ENCODE results near the gene RNASE8.

Gene RNASE8

GRCh38 chr14:21054123-21054767, 3.4 kb upstream of the RNASE8 start:
- DNase-seq: no peak

- no peak for DNase-seq
These were observed 2.9 kb upstream of the RNASE8 start for GRCh38 chr14:21054768-21055145.

- no peak for DNase-seq
These were observed 2.0 kb upstream of the RNASE8 start for GRCh38 chr14:21055432-21056117.

- no peak for DNase-seq
These were observed 980 bp upstream of the RNASE8 start for GRCh38 chr14:21056520-21057163.

GRCh38 chr14:21058903-21059302, 1.3 kb downstream of the RNASE8 start:
- DNase-seq: no peak

DNA sequence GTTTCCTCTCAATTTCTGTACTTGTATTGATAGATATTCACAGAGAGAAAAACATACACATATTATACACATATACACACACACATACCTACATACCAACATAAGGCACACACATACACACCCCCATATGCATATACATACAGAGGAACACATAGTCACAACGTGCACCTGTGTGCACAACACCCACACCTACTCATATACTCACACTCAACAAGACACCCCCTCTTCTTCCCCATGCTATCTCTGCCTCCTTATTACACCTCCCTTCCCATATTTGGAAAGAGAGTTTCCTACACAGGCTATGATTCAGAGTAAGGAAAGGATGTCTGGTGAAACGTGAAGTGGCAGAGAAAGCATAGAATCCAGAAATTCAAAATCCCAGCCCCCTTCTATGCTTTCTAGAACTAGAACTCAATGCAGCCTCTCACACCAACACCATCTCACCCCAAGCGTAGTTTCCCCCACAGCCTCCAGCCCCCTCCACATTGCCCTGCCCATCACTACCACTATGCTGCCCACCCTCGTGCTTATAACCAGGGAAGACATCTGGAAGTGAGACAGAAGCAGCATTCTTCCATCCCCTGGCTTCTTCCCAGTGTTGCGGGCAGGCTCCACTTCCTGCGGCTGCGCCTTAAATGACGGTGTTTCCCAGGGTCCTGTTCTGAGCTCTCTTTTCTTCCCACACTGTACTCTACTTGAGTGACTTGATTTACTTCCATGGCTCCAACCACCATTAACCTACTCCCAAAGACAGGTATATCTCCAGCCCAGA, 2.4 kb downstream of the RNASE8 start:
- DNase-seq: no peak

GRCh38 chr14:21060614-21061346, 3.2 kb downstream of the RNASE8 start:
- no peak for DNase-seq

DNA sequence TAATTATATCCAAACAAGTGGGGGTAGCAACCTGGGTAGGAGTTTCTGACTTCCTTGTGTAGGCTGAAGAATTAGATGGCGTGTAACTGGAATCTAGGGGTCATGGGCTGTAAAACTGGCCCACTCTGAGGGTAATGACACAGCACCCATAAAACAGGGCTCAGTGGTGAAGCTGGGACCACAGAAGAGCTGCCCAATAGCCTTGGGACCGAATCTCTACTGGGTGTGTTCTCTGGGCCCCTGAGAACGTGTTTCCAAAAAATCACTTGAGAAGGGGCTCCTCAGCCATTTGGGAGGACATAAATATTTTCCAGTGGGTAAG, 3.7 kb downstream of the RNASE8 start:
- no peak for DNase-seq

- DNase-seq: no peak
These were observed 5.9 kb downstream of the RNASE8 start for GRCh38 chr14:21063479-21063878.

GRCh38 chr14:21066882-21067502, 9.4 kb downstream of the RNASE8 start:
- peak; percentile 11 for DNase-seq

DNA sequence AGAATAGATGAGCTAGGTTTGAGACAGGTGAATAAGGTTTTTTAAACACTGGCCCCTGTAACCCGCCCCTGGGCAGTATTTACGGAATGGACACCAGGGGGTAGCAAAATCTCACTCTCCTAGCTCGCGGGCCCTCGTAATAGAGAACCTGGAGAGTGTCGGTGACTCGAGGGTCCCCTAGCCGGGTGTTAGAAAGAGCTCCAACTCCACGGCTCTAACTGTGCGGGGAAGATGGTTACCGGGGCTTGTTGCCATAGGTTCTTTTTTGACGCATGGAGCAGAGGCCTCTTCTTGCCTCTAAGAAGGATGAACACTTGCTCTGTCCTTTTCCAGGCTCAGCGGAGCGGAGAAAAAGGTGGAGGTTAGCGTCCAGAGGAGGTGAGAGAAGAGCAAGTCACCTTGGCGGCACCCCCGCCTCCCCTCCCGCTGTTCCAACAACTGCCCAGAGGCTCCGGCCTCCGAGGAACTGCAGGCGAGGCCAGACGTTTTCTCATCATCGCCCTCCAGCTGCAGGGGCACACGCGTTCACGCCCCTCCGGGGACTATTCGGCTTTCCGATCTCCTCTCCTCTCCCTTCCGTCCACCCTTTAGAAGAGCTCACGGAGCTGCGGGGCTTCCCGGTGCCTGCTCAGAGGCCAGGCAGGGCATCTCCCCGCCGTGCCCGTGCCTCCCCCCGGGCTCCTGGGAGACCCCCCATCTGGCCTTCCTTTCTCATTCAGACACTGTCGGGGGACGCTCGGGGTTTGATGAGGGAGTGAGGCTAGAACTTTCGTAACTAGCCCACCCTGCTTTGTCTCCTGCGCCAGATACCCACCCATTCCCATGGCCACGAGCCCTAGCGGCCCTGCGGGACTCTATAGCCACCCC, 11.1 kb downstream of the RNASE8 start:
- DNase-seq: peak; percentile 69

GRCh38 chr14:21069388-21070082, 11.9 kb downstream of the RNASE8 start:
- DNase-seq: peak; percentile 34

DNA sequence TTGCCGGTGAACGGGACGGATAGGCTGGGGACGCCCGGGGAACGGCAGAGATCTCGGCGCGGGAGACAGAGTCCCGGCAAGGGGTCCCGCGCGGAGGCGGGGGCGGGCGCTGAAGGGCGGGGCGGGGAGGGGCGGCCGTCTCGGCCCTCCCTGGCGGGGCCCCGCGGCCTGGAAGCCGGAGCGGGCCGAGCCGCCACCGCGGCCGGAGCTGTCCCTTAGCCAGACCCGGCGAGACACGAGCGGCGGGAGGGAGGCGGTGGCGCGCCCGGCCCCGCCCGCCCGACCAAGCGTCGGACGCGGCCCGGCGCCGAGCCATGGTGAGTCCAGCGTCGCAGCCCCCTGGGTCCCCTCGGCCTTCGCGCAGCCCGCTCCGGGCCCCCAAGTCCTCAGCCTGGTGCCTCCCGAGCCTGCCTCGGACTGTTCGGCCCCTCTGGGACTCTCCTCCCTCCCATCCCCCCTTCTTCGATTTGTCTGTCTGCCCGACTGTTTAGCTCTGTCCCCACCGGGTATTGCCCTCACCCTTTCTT, 12.5 kb downstream of the RNASE8 start, which contains the start of gene ARHGEF40:
Gene ARHGEF40 (plus strand): TSS at position 222 of the 527 bp plus-strand sequence. CDS start 93 bp downstream, at position 315.
- DNase-seq: no peak

DNA sequence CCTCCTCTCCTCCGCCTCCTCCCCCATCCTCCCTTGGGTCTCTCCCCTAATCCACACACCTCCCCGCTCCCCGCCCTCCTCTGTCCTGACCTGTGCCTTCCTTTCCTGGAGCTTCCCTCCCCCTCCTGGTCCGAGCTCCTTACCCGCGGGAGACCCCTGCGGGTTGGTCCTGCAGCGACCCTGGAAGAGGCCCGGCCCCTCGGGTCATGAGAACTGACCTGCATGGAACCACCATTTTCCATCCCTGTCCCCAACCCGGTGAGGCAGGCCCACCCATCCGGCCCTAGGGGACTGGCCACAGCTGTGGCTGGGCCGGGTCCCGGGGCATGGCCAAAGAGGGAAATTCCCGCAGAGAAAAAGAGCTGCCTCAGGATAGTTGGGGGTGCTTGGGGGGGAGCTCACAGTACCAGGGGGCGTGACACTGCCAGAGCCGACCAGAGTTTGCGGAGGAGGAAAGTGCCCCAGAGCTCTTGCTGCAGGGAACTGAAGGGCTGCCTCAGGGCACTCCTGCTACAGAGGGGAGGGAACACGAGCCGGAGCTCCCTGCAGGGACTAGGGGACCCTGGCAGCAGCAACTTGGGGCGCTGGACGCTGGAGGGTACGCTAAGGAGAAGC, 13.1 kb downstream of the RNASE8 start:
- no peak for DNase-seq

DNA sequence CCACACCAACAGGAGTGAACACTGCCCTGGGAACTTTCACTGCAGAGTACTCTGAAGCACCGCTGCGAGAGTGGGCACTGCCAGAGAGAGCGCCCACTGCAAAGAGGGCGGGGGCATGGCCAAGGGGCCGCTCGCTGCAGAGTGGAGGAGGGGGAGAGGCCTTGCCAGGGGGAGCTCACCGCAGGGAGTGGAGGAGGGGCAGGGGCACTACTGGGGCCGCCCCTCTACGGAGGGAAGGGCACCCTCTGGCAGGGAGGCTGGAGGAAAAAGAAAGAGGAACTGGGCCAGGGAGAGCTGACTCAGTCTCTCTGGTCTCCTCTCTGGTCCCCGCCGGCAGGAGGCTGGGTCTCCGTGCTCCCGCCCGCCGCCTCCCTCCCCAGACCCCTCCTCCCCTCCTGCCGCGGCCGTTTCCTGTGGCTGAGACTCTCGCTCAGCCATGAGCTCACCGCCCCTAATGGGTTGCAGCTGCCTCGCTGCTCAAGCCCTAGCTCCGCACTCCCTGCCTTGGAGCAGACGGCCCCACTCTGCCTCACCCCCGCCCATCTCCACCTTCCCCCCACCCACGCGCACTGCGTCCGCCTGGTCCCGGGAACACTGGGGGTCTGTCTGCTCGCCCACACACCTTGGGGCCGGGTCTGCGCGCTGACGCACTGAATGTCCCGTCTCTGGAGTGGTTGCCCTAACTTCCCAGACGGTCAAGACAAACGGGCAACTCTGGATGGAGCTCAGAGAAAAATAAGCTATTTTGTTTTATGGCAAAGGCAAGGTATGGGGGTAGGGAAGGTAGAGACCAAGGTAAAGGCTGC, 13.8 kb downstream of the RNASE8 start:
- peak; percentile 58 for DNase-seq

DNA sequence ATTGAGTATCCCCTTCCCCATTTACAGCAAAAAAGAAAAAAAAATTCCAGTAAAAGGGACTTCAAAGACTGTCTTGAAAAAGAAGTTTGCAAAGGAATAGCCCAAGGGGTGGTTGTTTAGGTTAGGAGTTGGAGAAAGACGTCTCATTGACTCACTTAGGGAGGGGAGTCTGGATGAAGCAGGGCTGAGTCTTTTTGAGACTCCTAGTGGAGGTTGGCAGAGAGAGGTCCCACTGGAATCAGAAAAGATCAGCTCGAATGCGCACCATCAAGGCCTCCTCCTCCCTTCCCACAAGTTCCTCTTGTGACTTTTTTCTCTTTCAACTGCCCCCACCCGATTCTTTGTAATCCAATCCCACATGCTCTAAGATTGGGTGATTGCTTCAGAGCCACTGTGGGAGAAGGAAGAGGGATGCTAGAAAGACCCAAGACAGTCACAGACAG, 14.4 kb downstream of the RNASE8 start:
- DNase-seq: no peak

- DNase-seq: no peak
These were observed 15.2 kb downstream of the RNASE8 start for GRCh38 chr14:21072781-21073339.

- DNase-seq: no peak
These were observed 16.3 kb downstream of the RNASE8 start for GRCh38 chr14:21073921-21074320.
